NCI-H69 (cell line): Measurements from ENCODE around the gene FMNL3.
"Not testable (repeated sequence)": the region's sequence is repeated elsewhere in the genome, so short reads cannot be mapped to it uniquely, and the experiment has no call there.

Experiments used
- DNase-seq: peaks from one replicate; lab custom pipeline; 2025; lab: John Stamatoyannopoulos, UW

FMNL3 gene

GRCh38 chr12:49632986-49633702, 74.1 kb downstream of the FMNL3 start:
- DNase-seq = no peak

GRCh38 chr12:49632401-49632800, 74.8 kb downstream of the FMNL3 start:
- DNase-seq = no peak

- DNase-seq = no peak
These were observed 75.8 kb downstream of the FMNL3 start for GRCh38 chr12:49631336-49631907.

- no peak for DNase-seq
These were observed 79.3 kb downstream of the FMNL3 start for GRCh38 chr12:49627752-49628360.

GRCh38 chr12:49626836-49627235, 80.4 kb downstream of the FMNL3 start:
- no peak for DNase-seq

- no peak for DNase-seq
These were observed 80.9 kb downstream of the FMNL3 start for GRCh38 chr12:49626169-49626835.

- peak; percentile 48 for DNase-seq
These were observed 82.2 kb downstream of the FMNL3 start for GRCh38 chr12:49624921-49625577.

- DNase-seq = peak; percentile 97
These were observed 83.9 kb downstream of the FMNL3 start, which contains the start of gene PRPF40B for GRCh38 chr12:49623142-49623904. Gene PRPF40B, plus strand, starts transcription at chr12:49623561. Its CDS starts 30 bp downstream, at chr12:49623591.

- peak; percentile 76 for DNase-seq
These were observed 84.6 kb downstream of the FMNL3 start for GRCh38 chr12:49622501-49623141.

- peak; percentile 27 for DNase-seq
These were observed 85.3 kb downstream of the FMNL3 start for GRCh38 chr12:49621651-49622500.

GRCh38 chr12:49619286-49619685, 87.9 kb downstream of the FMNL3 start:
- DNase-seq = peak; percentile 64

GRCh38 chr12:49618576-49618975, 88.6 kb downstream of the FMNL3 start:
- DNase-seq = no peak

- peak; percentile 24 for DNase-seq
These were observed 90.5 kb downstream of the FMNL3 start for GRCh38 chr12:49616533-49617219.

GRCh38 chr12:49615725-49616124, 91.5 kb downstream of the FMNL3 start:
- no peak for DNase-seq

GRCh38 chr12:49612210-49612609, 95.0 kb downstream of the FMNL3 start:
- no peak for DNase-seq

- not testable (repeated sequence) for DNase-seq
These were observed 96.4 kb downstream of the FMNL3 start for GRCh38 chr12:49610785-49611184.

- peak; percentile 79 for DNase-seq
These were observed 97.4 kb downstream of the FMNL3 start for GRCh38 chr12:49609875-49610154.

- DNase-seq = no peak
These were observed 97.9 kb downstream of the FMNL3 start for GRCh38 chr12:49609059-49609874.

GRCh38 chr12:49605539-49605938, 101.7 kb downstream of the FMNL3 start, which contains the start of gene FAM186B:
Gene FAM186B, minus strand, starts transcription at chr12:49605639. Its CDS starts 162 bp downstream, at chr12:49605477.
- DNase-seq = not testable (repeated sequence)
